Liver (tissue), 9 donors: ENCODE results near the gene MYL3. TPM values are rescaled to one million over a fixed set of nuclear protein-coding genes. Genes with fewer than 3 reads are reported as not detected.

Experiments used
- DNase-seq: peaks from one replicate; pipeline ENCODE4 v3.0.0-alpha.2; 2017; ENCODE audit warnings: low spot score
- H3K27ac ChIP-seq, 2 donors: one replicate each; pipeline ENCODE4 v1.7.0; 2013; ENCODE audit warnings: inconsistent platforms in 2 of 2, low read length in 2 of 2, control low read depth in 1 of 2, low read depth in 1 of 2, mild to moderate bottlenecking in 1 of 2
- H3K27me3 ChIP-seq, 4 donors: one replicate each; pipeline versions ENCODE4 v1.6.1 to v1.7.0; 2013; ENCODE audit warnings: low read length in 3 of 4, inconsistent platforms in 1 of 4, mild to moderate bottlenecking in 1 of 4, moderate library complexity in 1 of 4; ENCODE audit not compliant: control insufficient read depth in 4 of 4, insufficient read depth in 4 of 4
- H3K36me3 ChIP-seq, 4 donors: one replicate each; pipeline versions ENCODE4 v1.6.1 to v1.7.0; 2013; ENCODE audit warnings: low read length in 3 of 4, mild to moderate bottlenecking in 3 of 4, low read depth in 1 of 4, moderate library complexity in 1 of 4; ENCODE audit not compliant: control insufficient read depth in 4 of 4, insufficient read depth in 3 of 4
- H3K4me1 ChIP-seq, 4 donors: one replicate each; pipeline versions ENCODE4 v1.6.1 to v1.7.0; 2013; ENCODE audit warnings: low read length in 3 of 4, mild to moderate bottlenecking in 3 of 4, moderate library complexity in 1 of 4; ENCODE audit not compliant: control insufficient read depth in 4 of 4, insufficient read depth in 4 of 4
- H3K4me3 ChIP-seq, 3 donors: one replicate each; pipeline versions ENCODE4 v1.6.1 to v1.7.0; 2013; ENCODE audit warnings: low read length in 3 of 3, control low read depth in 1 of 3, low read depth in 1 of 3, mild to moderate bottlenecking in 1 of 3
- H3K9ac ChIP-seq, 2 donors: one replicate each; pipeline ENCODE4 v1.7.0; 2013; ENCODE audit warnings: low read length in 2 of 2, mild to moderate bottlenecking in 2 of 2, moderate library complexity in 2 of 2, control low read depth in 1 of 2, low read depth in 1 of 2
- H3K9me3 ChIP-seq, 4 donors: one replicate each; pipeline versions ENCODE4 v1.6.1 to v1.7.0; 2013; ENCODE audit warnings: low read length in 3 of 4; ENCODE audit not compliant: control insufficient read depth in 4 of 4
- EGR1 ChIP-seq, 2 donors: IDR thresholded peaks; 2 replicates each; pipeline ENCODE4 v1.6.1; 2016 to 2018; ENCODE audit warnings: antibody characterized with exemption in 2 of 2, low read depth in 2 of 2
- FOXA1 ChIP-seq: IDR thresholded peaks from 2 replicates; pipeline ENCODE4 v1.6.1; 2016; ENCODE audit warnings: antibody characterized with exemption
- FOXA2 ChIP-seq: IDR thresholded peaks from 2 replicates; pipeline ENCODE4 v1.6.1; 2016; ENCODE audit warnings: antibody characterized with exemption
- GABPA ChIP-seq, 2 donors: IDR thresholded peaks in 1 of 2; conservative IDR thresholded peaks in 1 of 2; 2 replicates each; pipeline ENCODE4 v1.6.1; 2016; ENCODE audit warnings: antibody characterized with exemption in 2 of 2, mild to moderate bottlenecking in 1 of 2, moderate library complexity in 1 of 2
- HNF4A ChIP-seq, 2 donors: conservative IDR thresholded peaks; 2 replicates each; pipeline ENCODE4 v1.6.1; 2016; ENCODE audit warnings: antibody characterized with exemption in 2 of 2, mild to moderate bottlenecking in 2 of 2
- HNF4G ChIP-seq: IDR thresholded peaks from 2 replicates; pipeline ENCODE4 v1.6.1; 2016; ENCODE audit warnings: antibody characterized with exemption
- JUND ChIP-seq, 2 donors: IDR thresholded peaks; 2 replicates each; pipeline ENCODE4 v1.6.1; 2016; ENCODE audit warnings: antibody characterized with exemption in 2 of 2
- NR2F2 ChIP-seq: IDR thresholded peaks from 2 replicates; pipeline ENCODE4 v1.6.1; 2016; ENCODE audit warnings: antibody characterized with exemption
- RAD21 ChIP-seq, 2 donors: IDR thresholded peaks; 2 replicates each; pipeline ENCODE4 v1.6.1; 2016; ENCODE audit warnings: antibody characterized with exemption in 2 of 2, mild to moderate bottlenecking in 2 of 2
- RXRA ChIP-seq, 2 donors: IDR thresholded peaks; 2 replicates each; pipeline ENCODE4 v1.6.1; 2017 to 2018; ENCODE audit warnings: antibody characterized with exemption in 2 of 2, mild to moderate bottlenecking in 1 of 2
- SP1 ChIP-seq: IDR thresholded peaks from 2 replicates; pipeline ENCODE4 v1.6.1; 2018; ENCODE audit warnings: antibody characterized with exemption, mild to moderate bottlenecking
- TAF1 ChIP-seq: conservative IDR thresholded peaks from 2 replicates; pipeline ENCODE4 v1.6.1; 2016; ENCODE audit warnings: antibody characterized with exemption, mild to moderate bottlenecking
- YY1 ChIP-seq: IDR thresholded peaks from 2 replicates; pipeline ENCODE4 v1.6.1; 2016; ENCODE audit warnings: antibody characterized with exemption, mild to moderate bottlenecking
- WGBS: extraction: QIAGEN DNeasy Blood & Tissue Kit; methylation state at CpG from one replicate; pipeline ENCODE4 v1.1.7; 2013; 5-methylcytosine and 5-hydroxymethylcytosine counted together
- polyA plus RNA-seq, 2 donors: library from polyadenylated mRNA; stranded (reverse) in 1 of 2; unstranded in 1 of 2; fragments of 200-250 nt in 1 of 2; fragments of >200 nt in 1 of 2; fragmentation: Nextera tagmentation in 1 of 2; extraction: Ambion mirVana in 1 of 2; gene quantifications; one replicate each; pipeline versions ENCODE4 v1.2.1 to v1.2.3, GENCODE V29; 2013 to 2015
- total RNA-seq, 2 donors: library from RNA; depleted of rRNA; stranded (reverse); fragments of >200 nt; gene quantifications; one replicate each; pipeline ENCODE4 v1.2.3, GENCODE V29; 2014
- TF ChIP-seq, protein P1 (sequence below): IDR thresholded peaks from 2 replicates; pipeline ENCODE4 v1.6.1; 2016; ENCODE audit warnings: antibody characterized with exemption
- TF ChIP-seq, protein P2 (sequence below): IDR thresholded peaks from 2 replicates; pipeline ENCODE4 v1.6.1; 2016; ENCODE audit warnings: antibody characterized with exemption, mild to moderate bottlenecking
- TF ChIP-seq, protein P3 (sequence below): IDR thresholded peaks from 2 replicates; pipeline ENCODE4 v1.6.1; 2016; ENCODE audit warnings: antibody characterized with exemption
- TF ChIP-seq, protein P4 (sequence below): IDR thresholded peaks from 2 replicates; pipeline ENCODE4 v1.6.1; 2016; ENCODE audit warnings: antibody characterized with exemption
- TF ChIP-seq, protein P5 (sequence below): fragments of 150-350 bp; IDR thresholded peaks from 2 replicates; pipeline ENCODE4 v1.5.1; 2017; ENCODE audit warnings: improper control_type of control experiment, low read depth, low read length; ENCODE audit not compliant: missing input control
- donor health status: healthy.
- donor health status: healthy.
- donor health status: healthy.
- donor health status: healthy.
- donor health status: healthy.

The MYL3 gene
- total and polyA plus RNA-seq, 4 donors = 0.51 to 1.3 (median 0.81) TPM

DNA sequence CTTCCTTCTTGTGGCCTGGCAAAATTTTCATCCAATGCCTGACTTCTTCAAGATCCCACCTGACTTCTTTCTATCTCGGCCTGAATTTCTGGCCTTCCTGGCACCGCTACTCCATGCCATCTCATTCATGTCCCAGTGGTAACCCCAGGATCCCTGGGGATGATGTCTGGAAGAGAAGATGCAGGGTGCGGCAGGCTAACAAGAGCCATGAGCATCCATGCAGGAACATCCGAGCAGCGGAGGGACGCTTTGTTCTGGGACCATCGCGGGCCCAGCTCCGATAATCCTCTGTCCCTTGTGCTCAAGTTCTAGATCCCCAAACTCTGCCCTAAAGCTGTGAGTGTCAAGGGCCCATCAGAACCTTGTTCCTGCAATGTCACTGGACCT lies 10.9 kb downstream of the MYL3 start:
- no peak for TF ChIP-seq RXRA (IDR thresholded peaks at IDR 0.05)
- no peak for TF ChIP-seq RAD21 (IDR thresholded peaks at IDR 0.05)
- TF ChIP-seq NR2F2 = no peak
- TF ChIP-seq GABPA (IDR thresholded peaks at IDR 0.05 in 1 of 2, conservative IDR thresholded peaks at IDR 0.05 in 1 of 2) = no peak
- TF ChIP-seq FOXA1 = no peak
- TF ChIP-seq, protein P1, sequence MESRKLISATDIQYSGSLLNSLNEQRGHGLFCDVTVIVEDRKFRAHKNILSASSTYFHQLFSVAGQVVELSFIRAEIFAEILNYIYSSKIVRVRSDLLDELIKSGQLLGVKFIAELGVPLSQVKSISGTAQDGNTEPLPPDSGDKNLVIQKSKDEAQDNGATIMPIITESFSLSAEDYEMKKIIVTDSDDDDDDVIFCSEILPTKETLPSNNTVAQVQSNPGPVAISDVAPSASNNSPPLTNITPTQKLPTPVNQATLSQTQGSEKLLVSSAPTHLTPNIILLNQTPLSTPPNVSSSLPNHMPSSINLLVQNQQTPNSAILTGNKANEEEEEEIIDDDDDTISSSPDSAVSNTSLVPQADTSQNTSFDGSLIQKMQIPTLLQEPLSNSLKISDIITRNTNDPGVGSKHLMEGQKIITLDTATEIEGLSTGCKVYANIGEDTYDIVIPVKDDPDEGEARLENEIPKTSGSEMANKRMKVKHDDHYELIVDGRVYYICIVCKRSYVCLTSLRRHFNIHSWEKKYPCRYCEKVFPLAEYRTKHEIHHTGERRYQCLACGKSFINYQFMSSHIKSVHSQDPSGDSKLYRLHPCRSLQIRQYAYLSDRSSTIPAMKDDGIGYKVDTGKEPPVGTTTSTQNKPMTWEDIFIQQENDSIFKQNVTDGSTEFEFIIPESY = no peak
- no peak for TF ChIP-seq HNF4A (conservative IDR thresholded peaks at IDR 0.05)
- TF ChIP-seq, protein P2, sequence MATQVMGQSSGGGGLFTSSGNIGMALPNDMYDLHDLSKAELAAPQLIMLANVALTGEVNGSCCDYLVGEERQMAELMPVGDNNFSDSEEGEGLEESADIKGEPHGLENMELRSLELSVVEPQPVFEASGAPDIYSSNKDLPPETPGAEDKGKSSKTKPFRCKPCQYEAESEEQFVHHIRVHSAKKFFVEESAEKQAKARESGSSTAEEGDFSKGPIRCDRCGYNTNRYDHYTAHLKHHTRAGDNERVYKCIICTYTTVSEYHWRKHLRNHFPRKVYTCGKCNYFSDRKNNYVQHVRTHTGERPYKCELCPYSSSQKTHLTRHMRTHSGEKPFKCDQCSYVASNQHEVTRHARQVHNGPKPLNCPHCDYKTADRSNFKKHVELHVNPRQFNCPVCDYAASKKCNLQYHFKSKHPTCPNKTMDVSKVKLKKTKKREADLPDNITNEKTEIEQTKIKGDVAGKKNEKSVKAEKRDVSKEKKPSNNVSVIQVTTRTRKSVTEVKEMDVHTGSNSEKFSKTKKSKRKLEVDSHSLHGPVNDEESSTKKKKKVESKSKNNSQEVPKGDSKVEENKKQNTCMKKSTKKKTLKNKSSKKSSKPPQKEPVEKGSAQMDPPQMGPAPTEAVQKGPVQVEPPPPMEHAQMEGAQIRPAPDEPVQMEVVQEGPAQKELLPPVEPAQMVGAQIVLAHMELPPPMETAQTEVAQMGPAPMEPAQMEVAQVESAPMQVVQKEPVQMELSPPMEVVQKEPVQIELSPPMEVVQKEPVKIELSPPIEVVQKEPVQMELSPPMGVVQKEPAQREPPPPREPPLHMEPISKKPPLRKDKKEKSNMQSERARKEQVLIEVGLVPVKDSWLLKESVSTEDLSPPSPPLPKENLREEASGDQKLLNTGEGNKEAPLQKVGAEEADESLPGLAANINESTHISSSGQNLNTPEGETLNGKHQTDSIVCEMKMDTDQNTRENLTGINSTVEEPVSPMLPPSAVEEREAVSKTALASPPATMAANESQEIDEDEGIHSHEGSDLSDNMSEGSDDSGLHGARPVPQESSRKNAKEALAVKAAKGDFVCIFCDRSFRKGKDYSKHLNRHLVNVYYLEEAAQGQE = no peak
- no peak for TF ChIP-seq FOXA2
- TF ChIP-seq, protein P3, sequence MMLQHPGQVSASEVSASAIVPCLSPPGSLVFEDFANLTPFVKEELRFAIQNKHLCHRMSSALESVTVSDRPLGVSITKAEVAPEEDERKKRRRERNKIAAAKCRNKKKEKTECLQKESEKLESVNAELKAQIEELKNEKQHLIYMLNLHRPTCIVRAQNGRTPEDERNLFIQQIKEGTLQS = no peak
- TF ChIP-seq SP1 = no peak
- TF ChIP-seq EGR1 (IDR thresholded peaks at IDR 0.05; ENCODE audit: low read depth in 2 of 2) = no peak
- TF ChIP-seq HNF4G = no peak
- no peak for TF ChIP-seq YY1
- TF ChIP-seq, protein P4, sequence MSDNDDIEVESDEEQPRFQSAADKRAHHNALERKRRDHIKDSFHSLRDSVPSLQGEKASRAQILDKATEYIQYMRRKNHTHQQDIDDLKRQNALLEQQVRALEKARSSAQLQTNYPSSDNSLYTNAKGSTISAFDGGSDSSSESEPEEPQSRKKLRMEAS = no peak
- no peak for TF ChIP-seq JUND (IDR thresholded peaks at IDR 0.05)
- no peak for DNase-seq
- H3K9me3 ChIP-seq = no peaks in the 10 kb centered on the region
- no peak overlapping the region for H3K4me3 ChIP-seq
- H3K27ac ChIP-seq = no peak overlapping the region
- no peaks in the 10 kb centered on the region for H3K36me3 ChIP-seq
- WGBS = 96% methylated on average over 9 of the region's 9 CpGs
- H3K4me1 ChIP-seq = peaks cover 0 to 8% (median 3%) of the 10 kb centered on the region in 4 donors
- no peaks in the 10 kb centered on the region for H3K27me3 ChIP-seq
- no peak overlapping the region for H3K9ac ChIP-seq

DNA sequence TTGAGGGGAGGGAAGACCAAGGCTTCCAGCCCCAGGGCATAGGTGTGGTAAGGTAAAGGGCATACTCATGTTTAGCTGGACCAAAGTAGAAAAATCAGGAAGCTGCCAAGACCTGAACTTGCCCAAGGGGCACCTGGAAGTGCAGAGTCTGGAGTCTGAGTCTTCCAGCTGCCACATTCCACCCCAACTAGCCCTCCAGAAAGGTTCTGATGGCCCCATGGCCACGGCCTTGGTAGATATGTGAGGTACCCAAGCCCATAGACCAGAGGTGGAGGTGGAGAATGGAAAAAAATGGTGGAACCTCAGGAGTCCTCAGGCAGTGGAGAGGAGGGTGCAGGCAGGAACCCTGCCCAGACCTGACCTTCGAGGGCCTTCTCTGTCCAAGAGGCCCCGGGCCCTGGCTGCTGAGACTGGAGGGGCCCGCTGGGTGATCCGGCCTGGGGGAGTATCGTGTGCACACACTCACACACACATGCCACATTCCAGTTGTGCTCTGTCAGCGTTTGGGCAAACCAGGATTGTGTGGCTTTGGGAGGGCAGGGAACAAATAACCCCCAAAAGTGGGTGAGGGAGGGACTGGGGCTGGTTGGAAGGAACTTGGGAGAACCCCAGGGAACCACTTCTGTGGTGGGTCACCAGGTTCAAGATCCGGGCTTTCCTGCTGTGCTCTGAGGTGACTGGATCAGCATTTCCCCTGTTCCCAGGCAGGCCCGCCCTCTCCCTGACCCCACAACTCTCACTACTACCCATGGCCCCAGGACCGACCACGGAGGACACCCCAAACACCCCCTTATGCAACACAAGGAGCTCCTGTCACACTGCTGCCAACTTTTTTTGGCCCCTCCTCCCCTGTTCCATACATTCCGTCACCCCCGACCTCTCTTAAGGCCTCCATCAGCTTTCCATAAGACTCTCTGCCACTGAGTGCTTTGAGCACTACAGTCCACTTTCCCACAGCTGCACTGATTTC lies 11.6 kb downstream of the MYL3 start:
- no peaks in the 10 kb centered on the region for H3K36me3 ChIP-seq
- H3K4me1 ChIP-seq = peaks cover 0 to 5% (median under 1%) of the 10 kb centered on the region in 4 donors
- H3K4me3 ChIP-seq = no peak overlapping the region
- DNase-seq = no peak
- H3K9ac ChIP-seq = no peak overlapping the region
- H3K27me3 ChIP-seq = no peaks in the 10 kb centered on the region
- H3K27ac ChIP-seq = no peak overlapping the region
- no peaks in the 10 kb centered on the region for H3K9me3 ChIP-seq
- WGBS = 90% methylated on average over 13 of the region's 13 CpGs
- no peak for TF ChIP-seq GABPA (IDR thresholded peaks at IDR 0.05 in 1 of 2, conservative IDR thresholded peaks at IDR 0.05 in 1 of 2)
- TF ChIP-seq, protein P3 = no peak
- no peak for TF ChIP-seq JUND (IDR thresholded peaks at IDR 0.05)
- no peak for TF ChIP-seq FOXA2
- TF ChIP-seq TAF1 = no peak
- TF ChIP-seq EGR1 (IDR thresholded peaks at IDR 0.05; ENCODE audit: low read depth in 2 of 2) = no peak
- no peak for TF ChIP-seq YY1
- TF ChIP-seq RAD21 (IDR thresholded peaks at IDR 0.05) = no peak
- TF ChIP-seq, protein P4 = no peak
- no peak for TF ChIP-seq RXRA (IDR thresholded peaks at IDR 0.05)
- no peak for TF ChIP-seq FOXA1
- TF ChIP-seq HNF4G = no peak
- no peak for TF ChIP-seq SP1
- TF ChIP-seq, protein P5, sequence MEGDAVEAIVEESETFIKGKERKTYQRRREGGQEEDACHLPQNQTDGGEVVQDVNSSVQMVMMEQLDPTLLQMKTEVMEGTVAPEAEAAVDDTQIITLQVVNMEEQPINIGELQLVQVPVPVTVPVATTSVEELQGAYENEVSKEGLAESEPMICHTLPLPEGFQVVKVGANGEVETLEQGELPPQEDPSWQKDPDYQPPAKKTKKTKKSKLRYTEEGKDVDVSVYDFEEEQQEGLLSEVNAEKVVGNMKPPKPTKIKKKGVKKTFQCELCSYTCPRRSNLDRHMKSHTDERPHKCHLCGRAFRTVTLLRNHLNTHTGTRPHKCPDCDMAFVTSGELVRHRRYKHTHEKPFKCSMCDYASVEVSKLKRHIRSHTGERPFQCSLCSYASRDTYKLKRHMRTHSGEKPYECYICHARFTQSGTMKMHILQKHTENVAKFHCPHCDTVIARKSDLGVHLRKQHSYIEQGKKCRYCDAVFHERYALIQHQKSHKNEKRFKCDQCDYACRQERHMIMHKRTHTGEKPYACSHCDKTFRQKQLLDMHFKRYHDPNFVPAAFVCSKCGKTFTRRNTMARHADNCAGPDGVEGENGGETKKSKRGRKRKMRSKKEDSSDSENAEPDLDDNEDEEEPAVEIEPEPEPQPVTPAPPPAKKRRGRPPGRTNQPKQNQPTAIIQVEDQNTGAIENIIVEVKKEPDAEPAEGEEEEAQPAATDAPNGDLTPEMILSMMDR = no peak
- TF ChIP-seq HNF4A (conservative IDR thresholded peaks at IDR 0.05) = no peak
